WTC11 (cell line): ENCODE measurements around the gene MYO15A. TPM values are rescaled to one million over a fixed set of nuclear protein-coding genes. Genes with fewer than 3 reads are reported as not detected.

Source experiments
- ATAC-seq: fragments of 200-7000 bp; cut with Tn5 transposase; 2 replicates; pipeline ENCODE4 v1.10.0; 2021; ENCODE audit warnings: mild to moderate bottlenecking, moderate library complexity
- CTCF ChIA-PET: fragments of 300-600 bp; sonication (Branson Sonifier 250); formaldehyde crosslinking; loops from one replicate; lab custom pipeline; 2021; ENCODE audit warnings: antibody characterized with exemption; lab: Charles Lee
- POLR2A ChIA-PET: fragments of 350-600 bp; sonication (Branson Sonifier 250); formaldehyde crosslinking; loops from one replicate; lab custom pipeline; 2021; ENCODE audit warnings: antibody characterized with exemption; lab: Charles Lee
- DNase-seq: peaks from one replicate; pipeline ENCODE4 v3.0.0; 2021; ENCODE audit warnings: low spot score
- H3K27ac Mint-ChIP-seq: 2 replicates; pipeline ENCODE4 v1.8.0; 2021; ENCODE audit warnings: mixed read lengths
- H3K27me3 Mint-ChIP-seq: 2 replicates; pipeline ENCODE4 v1.8.0; 2021; ENCODE audit warnings: low read depth, mild to moderate bottlenecking, moderate library complexity, mixed read lengths
- H3K36me3 Mint-ChIP-seq: 2 replicates; pipeline ENCODE4 v1.8.0; 2021; ENCODE audit warnings: mixed read lengths
- H3K4me1 Mint-ChIP-seq: 2 replicates; pipeline ENCODE4 v1.8.0; 2022; ENCODE audit warnings: mixed read lengths
- H3K4me3 Mint-ChIP-seq: 2 replicates; pipeline ENCODE4 v1.8.0; 2021; ENCODE audit warnings: mild to moderate bottlenecking, moderate library complexity, mixed read lengths
- H3K9me3 Mint-ChIP-seq: 2 replicates; pipeline ENCODE4 v1.8.0; 2021; ENCODE audit warnings: mixed read lengths
- ATF6 ChIP-seq: sonication (generic); formaldehyde crosslinking; IDR thresholded peaks from 2 replicates; pipeline ENCODE4 v1.8.1; 2023; ENCODE audit warnings: mild to moderate bottlenecking, missing genetic modification reagents
- E2F4 ChIP-seq: sonication (generic); formaldehyde crosslinking; IDR thresholded peaks from 2 replicates; pipeline ENCODE4 v1.8.1; 2022; ENCODE audit warnings: low read depth, mild to moderate bottlenecking, moderate library complexity, missing genetic modification reagents, borderline replicate concordance
- EMX1 ChIP-seq: fragments of 250-450 bp; sonication (Bioruptor Pico); IDR thresholded peaks from 2 replicates; pipeline ENCODE4 v1.8.0; 2021; ENCODE audit warnings: mild to moderate bottlenecking
- GRHL2 ChIP-seq: fragments of 250-450 bp; sonication (Bioruptor Pico); IDR thresholded peaks from 2 replicates; pipeline ENCODE4 v1.8.0; 2022; ENCODE audit warnings: mild to moderate bottlenecking, moderate library complexity; ENCODE audit not compliant: insufficient replicate concordance, severe bottlenecking
- IRF2 ChIP-seq: sonication (generic); formaldehyde crosslinking; IDR thresholded peaks from 2 replicates; pipeline ENCODE4 v1.8.0; 2022; ENCODE audit warnings: low read depth, missing genetic modification reagents, borderline replicate concordance
- KAT7 ChIP-seq: sonication (generic); formaldehyde crosslinking; IDR thresholded peaks from 2 replicates; pipeline ENCODE4 v1.8.1; 2023; ENCODE audit warnings: missing genetic modification reagents, mild to moderate bottlenecking, borderline replicate concordance
- NFE2L1 ChIP-seq: sonication (generic); formaldehyde crosslinking; IDR thresholded peaks from 2 replicates; pipeline ENCODE4 v1.8.1; 2023; ENCODE audit warnings: missing genetic modification reagents
- PRDM15 ChIP-seq: sonication (generic); formaldehyde crosslinking; IDR thresholded peaks from 2 replicates; pipeline ENCODE4 v1.8.0; 2022; ENCODE audit warnings: missing genetic modification reagents
- RORB ChIP-seq: fragments of 250-450 bp; sonication (Bioruptor Pico); IDR thresholded peaks from 2 replicates; pipeline ENCODE4 v1.9.0; 2021; ENCODE audit warnings: mild to moderate bottlenecking
- SOX15 ChIP-seq: fragments of 250-450 bp; sonication (Bioruptor Pico); IDR thresholded peaks from 2 replicates; pipeline ENCODE4 v1.9.0; 2021; ENCODE audit warnings: mild to moderate bottlenecking
- TEAD1 ChIP-seq: sonication (generic); formaldehyde crosslinking; IDR thresholded peaks from 2 replicates; pipeline ENCODE4 v1.8.0; 2022; ENCODE audit warnings: mild to moderate bottlenecking, missing genetic modification reagents
- USF1 ChIP-seq: sonication (generic); formaldehyde crosslinking; IDR thresholded peaks from 2 replicates; pipeline ENCODE4 v1.8.0; 2022; ENCODE audit warnings: mild to moderate bottlenecking, missing genetic modification reagents
- ZNF121 ChIP-seq: sonication (generic); formaldehyde crosslinking; IDR thresholded peaks from 2 replicates; pipeline ENCODE4 v1.8.0; 2023; ENCODE audit warnings: missing genetic modification reagents
- ZNF138 ChIP-seq: sonication (generic); formaldehyde crosslinking; conservative IDR thresholded peaks from 2 replicates; pipeline ENCODE4 v1.8.1; 2022; ENCODE audit warnings: mild to moderate bottlenecking, moderate library complexity, missing genetic modification reagents
- ZNF317 ChIP-seq: sonication (generic); formaldehyde crosslinking; IDR thresholded peaks from 2 replicates; pipeline ENCODE4 v1.8.1; 2023; ENCODE audit warnings: low read depth, mild to moderate bottlenecking, moderate library complexity, missing genetic modification reagents, borderline replicate concordance
- ZNF396 ChIP-seq: fragments of 250-450 bp; sonication (Bioruptor Pico); IDR thresholded peaks from 2 replicates; pipeline ENCODE4 v1.8.0; 2021; ENCODE audit warnings: mild to moderate bottlenecking, moderate library complexity, borderline replicate concordance
- ZNF416 ChIP-seq: fragments of 250-450 bp; sonication (Bioruptor Pico); IDR thresholded peaks from 2 replicates; pipeline ENCODE4 v1.9.0; 2021; ENCODE audit warnings: mild to moderate bottlenecking, inconsistent platforms
- total RNA-seq: library from RNA; stranded (reverse); gene quantifications from 3 replicates; pipeline ENCODE4 v1.2.3, GENCODE V29; 2021

Gene MYO15A
- total RNA-seq, 1 experiment from 2014 or later, result 2.6 TPM

GRCh38 chr17:18124345-18125126 lies 16.0 kb downstream of the MYO15A start:
- ATAC-seq, result no peak

More at GRCh38 chr17:18124345-18125126, 16.0 kb downstream of the MYO15A start:
- H3K9me3 Mint-ChIP-seq, result peaks cover 5% of the 10 kb centered on the region
- no peaks in the 10 kb centered on the region for H3K4me1 Mint-ChIP-seq
- ChIA-PET CTCF (interaction anchor here (0.5 to 1.6 kb wide), 2 partner anchors 18 to 92 kb away, joined by 3 read pairs; no protein-coding TSS in a partner anchor), POLR2A (no interaction called here)
- DNase-seq, result no peak
- no peak for TF ChIP-seq ZNF121 (CRISPR knock-in tag)
- no peak for TF ChIP-seq ZNF396
- no peak for TF ChIP-seq EMX1 (CRISPR knock-in tag)
- TF ChIP-seq NFE2L1 (CRISPR knock-in tag), result no peak
- no peak for TF ChIP-seq PRDM15 (CRISPR knock-in tag)
- TF ChIP-seq SOX15 (CRISPR knock-in tag), result no peak
- TF ChIP-seq ZNF416 (CRISPR knock-in tag), result no peak
- TF ChIP-seq RORB (CRISPR knock-in tag), result no peak
- no peak for TF ChIP-seq IRF2 (CRISPR knock-in tag)
- no peak for TF ChIP-seq USF1 (CRISPR knock-in tag)
- no peak for TF ChIP-seq KAT7 (CRISPR knock-in tag)
- TF ChIP-seq E2F4 (CRISPR knock-in tag), result no peak
- TF ChIP-seq ATF6 (CRISPR knock-in tag), result no peak
- no peak for TF ChIP-seq ZNF317 (CRISPR knock-in tag)
- TF ChIP-seq ZNF138 (CRISPR knock-in tag), result no peak
- no peak for TF ChIP-seq TEAD1 (CRISPR knock-in tag)
- no peak for TF ChIP-seq GRHL2 (CRISPR knock-in tag)
- H3K36me3 Mint-ChIP-seq, result peaks cover 4% of the 10 kb centered on the region
- H3K27me3 Mint-ChIP-seq, result no peaks in the 10 kb centered on the region; the same call in 1 of the 2 replicates
- H3K27ac Mint-ChIP-seq, result no peak overlapping the region
- H3K4me3 Mint-ChIP-seq, result no peak overlapping the region
